CD4-positive, alpha-beta T cell (primary cell): Measurements from ENCODE around the gene FAM181A. TPM values are rescaled to one million over a fixed set of nuclear protein-coding genes. Genes with fewer than 3 reads are reported as not detected.

Experiments used
- ATAC-seq: fragments of 200-7000 bp; cut with Tn5 transposase; one replicate; pipeline ENCODE4 v1.10.0; 2022; ENCODE audit warnings: mild to moderate bottlenecking; ENCODE audit not compliant: poor library complexity
- CTCF ChIA-PET: fragments of 350-600 bp; sonication (Branson Sonifier 250); formaldehyde crosslinking; loops from one replicate; lab custom pipeline; 2021; ENCODE audit warnings: antibody characterized with exemption, inconsistent platforms; lab: Charles Lee
- POLR2A ChIA-PET: fragments of 350-600 bp; sonication (Branson Sonifier 250); formaldehyde crosslinking; loops from one replicate; lab custom pipeline; 2021; ENCODE audit warnings: antibody characterized with exemption, inconsistent platforms; lab: Charles Lee
- DNase-seq, 14 experiments: peaks; one replicate each; pipeline ENCODE4 v3.0.0-alpha.2; 2013 to 2020; ENCODE audit warnings: mixed read lengths in 2 of 14
- H3K27ac ChIP-seq, 2 donors: one replicate each; pipeline versions ENCODE4 v1.5.1 to v1.7.0; 2013; ENCODE audit warnings: low read length in 2 of 2, low read depth in 1 of 2, mild to moderate bottlenecking in 1 of 2
- H3K27me3 ChIP-seq, 2 experiments: 1 replicate in 1 of 2; 2 replicates in 1 of 2; pipeline versions ENCODE4 v1.6.1 to v1.7.0; 2013; ENCODE audit warnings: low read length in 2 of 2, control low read depth in 1 of 2, mild to moderate bottlenecking in 1 of 2, moderate library complexity in 1 of 2; ENCODE audit not compliant: insufficient read depth in 2 of 2, control insufficient read depth in 1 of 2
- H3K36me3 ChIP-seq: one replicate; pipeline ENCODE4 v1.6.1; 2013; ENCODE audit warnings: low read length, control low read depth; ENCODE audit not compliant: insufficient read depth
- H3K4me1 ChIP-seq: one replicate; pipeline ENCODE4 v1.6.1; 2013; ENCODE audit warnings: low read length, control low read depth; ENCODE audit not compliant: insufficient read depth
- H3K4me3 ChIP-seq: one replicate; pipeline ENCODE4 v1.5.1; 2013; ENCODE audit warnings: mild to moderate bottlenecking, low read length, moderate library complexity
- H3K9me3 ChIP-seq, 2 experiments: 1 replicate in 1 of 2; 2 replicates in 1 of 2; pipeline versions ENCODE4 v1.6.1 to v1.7.0; 2013; ENCODE audit warnings: low read length in 2 of 2, mild to moderate bottlenecking in 2 of 2, control low read depth in 1 of 2, moderate library complexity in 1 of 2; ENCODE audit not compliant: control insufficient read depth in 1 of 2, insufficient read depth in 1 of 2
- H3K27ac Mint-ChIP-seq: one replicate; pipeline ENCODE4 v1.8.0; 2020; ENCODE audit warnings: mixed read lengths
- H3K27me3 Mint-ChIP-seq: one replicate; pipeline ENCODE4 v1.8.0; 2021; ENCODE audit warnings: mixed read lengths
- H3K36me3 Mint-ChIP-seq: one replicate; pipeline ENCODE4 v1.8.0; 2021; ENCODE audit warnings: low read depth, mixed read lengths
- H3K4me1 Mint-ChIP-seq: one replicate; pipeline ENCODE4 v1.8.0; 2021; ENCODE audit warnings: low read depth, mixed read lengths
- H3K4me3 Mint-ChIP-seq: one replicate; pipeline ENCODE4 v1.8.0; 2020; ENCODE audit warnings: mild to moderate bottlenecking, mixed read lengths
- H3K9me3 Mint-ChIP-seq: one replicate; pipeline ENCODE4 v1.8.0; 2020; ENCODE audit warnings: mixed read lengths
- intact Hi-C, 2 experiments: fragments of 100-400 bp; cut with DNase I in 1 of 2; cut with micrococcal nuclease in 1 of 2; formaldehyde crosslinking; loops; one replicate each; pipeline versions ENCODE4 v1.15.1 to v1.9.0; 2023 to 2025; cut with DNase I, micrococcal nuclease
- total RNA-seq, 174 experiments: library from RNA in 2 of 174; stranded (reverse) in 2 of 174; gene quantifications; one replicate each; pipeline ENCODE4 v1.2.3 and lab custom pipeline; 2021 to 2026
- TF ChIP-seq, protein P1 (sequence below): fragments of 200-600 bp; IDR thresholded peaks from one replicate; pipeline ENCODE4 v1.8.0; 2022; ENCODE audit warnings: antibody characterized with exemption, mild to moderate bottlenecking

FAM181A gene
- total RNA-seq, 2 experiments from 2014 or later, result not detected

DNA sequence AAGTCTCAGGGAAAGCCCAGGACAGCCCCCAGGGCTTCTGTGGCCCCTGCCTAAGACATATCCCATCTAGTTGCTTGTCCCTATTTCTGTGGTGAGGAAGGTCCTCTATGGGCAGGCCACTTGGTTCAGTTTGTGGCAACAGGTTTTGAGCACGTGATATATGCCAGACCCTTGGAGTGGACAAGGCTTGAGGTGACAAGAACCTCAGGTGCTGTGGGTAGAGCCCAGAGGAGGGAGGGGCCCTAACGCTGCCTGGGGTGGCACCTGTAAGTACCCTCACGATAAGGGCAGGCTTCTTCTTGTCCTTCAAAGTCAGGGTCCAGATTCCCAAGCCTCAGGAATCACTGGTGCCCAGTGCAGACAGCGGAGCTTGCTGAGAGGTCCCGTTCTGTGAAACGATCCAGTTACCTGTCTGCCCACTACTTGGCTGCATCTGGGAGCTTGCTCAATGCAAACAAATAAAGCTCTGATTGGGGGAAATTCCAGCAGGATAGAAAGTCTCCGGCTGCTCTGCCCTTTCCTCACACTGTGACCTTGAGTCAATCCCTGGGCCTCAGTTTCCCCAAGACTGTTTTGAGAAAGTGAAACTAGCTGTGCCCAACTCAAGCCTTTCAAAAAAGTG, 47.7 kb upstream of the FAM181A start:
- Histone ChIP-seq H3K4me1 (no peaks in the 10 kb centered on the region), H3K27me3 (peaks cover 8 to 17% of the 10 kb centered on the region in 2 experiments), H3K9me3 (peaks cover 0 to 8% of the 10 kb centered on the region in 2 experiments), H3K27ac (no peak overlapping the region), H3K36me3 (no peaks in the 10 kb centered on the region), H3K4me3 (no peak overlapping the region)
- Mint-ChIP-seq H3K4me1 (no peaks in the 10 kb centered on the region), H3K9me3 (no peaks in the 10 kb centered on the region), H3K36me3 (no peaks in the 10 kb centered on the region), H3K4me3 (no peak overlapping the region), H3K27me3 (peaks cover 10% of the 10 kb centered on the region), H3K27ac (no peak overlapping the region)
- intact Hi-C loops, result no loop called here
- TF ChIP-seq, protein P1, sequence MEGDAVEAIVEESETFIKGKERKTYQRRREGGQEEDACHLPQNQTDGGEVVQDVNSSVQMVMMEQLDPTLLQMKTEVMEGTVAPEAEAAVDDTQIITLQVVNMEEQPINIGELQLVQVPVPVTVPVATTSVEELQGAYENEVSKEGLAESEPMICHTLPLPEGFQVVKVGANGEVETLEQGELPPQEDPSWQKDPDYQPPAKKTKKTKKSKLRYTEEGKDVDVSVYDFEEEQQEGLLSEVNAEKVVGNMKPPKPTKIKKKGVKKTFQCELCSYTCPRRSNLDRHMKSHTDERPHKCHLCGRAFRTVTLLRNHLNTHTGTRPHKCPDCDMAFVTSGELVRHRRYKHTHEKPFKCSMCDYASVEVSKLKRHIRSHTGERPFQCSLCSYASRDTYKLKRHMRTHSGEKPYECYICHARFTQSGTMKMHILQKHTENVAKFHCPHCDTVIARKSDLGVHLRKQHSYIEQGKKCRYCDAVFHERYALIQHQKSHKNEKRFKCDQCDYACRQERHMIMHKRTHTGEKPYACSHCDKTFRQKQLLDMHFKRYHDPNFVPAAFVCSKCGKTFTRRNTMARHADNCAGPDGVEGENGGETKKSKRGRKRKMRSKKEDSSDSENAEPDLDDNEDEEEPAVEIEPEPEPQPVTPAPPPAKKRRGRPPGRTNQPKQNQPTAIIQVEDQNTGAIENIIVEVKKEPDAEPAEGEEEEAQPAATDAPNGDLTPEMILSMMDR, result no peak
- ATAC-seq, result no peak
- DNase-seq, result no peak
- CTCF ChIA-PET, result interaction anchor here (1.5 kb wide), 1 partner anchor 9 kb away, joined by 3 read pairs; no protein-coding TSS in a partner anchor
- POLR2A ChIA-PET, result no interaction called here

- ChIA-PET POLR2A (no interaction called here), CTCF (interaction anchor here (1.5 kb wide), 1 partner anchor 10 kb away, joined by 3 read pairs; no protein-coding TSS in a partner anchor)
- H3K36me3 ChIP-seq, result no peaks in the 10 kb centered on the region
- no peaks in the 10 kb centered on the region for H3K36me3 Mint-ChIP-seq
- TF ChIP-seq, protein P1, result no peak
- no peak overlapping the region for H3K27ac ChIP-seq
- H3K27ac Mint-ChIP-seq, result no peak overlapping the region
- H3K27me3 Mint-ChIP-seq, result peaks cover 16% of the 10 kb centered on the region
- H3K27me3 ChIP-seq, result peaks cover 8 to 17% of the 10 kb centered on the region in 2 experiments
- H3K9me3 ChIP-seq, result peaks cover 0 to 5% of the 10 kb centered on the region in 2 experiments
- H3K4me3 ChIP-seq, result no peak overlapping the region
- H3K9me3 Mint-ChIP-seq, result no peaks in the 10 kb centered on the region
- ATAC-seq, result no peak
- no peaks in the 10 kb centered on the region for H3K4me1 Mint-ChIP-seq
- H3K4me3 Mint-ChIP-seq, result no peak overlapping the region
- H3K4me1 ChIP-seq, result no peaks in the 10 kb centered on the region
- DNase-seq, result no peak
- intact Hi-C loops, result no loop called here
Measured at GRCh38 chr14:93880021-93880820, 46.9 kb upstream of the FAM181A start.

- H3K9me3 ChIP-seq, result peaks cover 0 to 5% of the 10 kb centered on the region in 2 experiments
- peaks cover 30% of the 10 kb centered on the region for H3K27me3 Mint-ChIP-seq
- TF ChIP-seq, protein P1, result no peak
- no peaks in the 10 kb centered on the region for H3K4me1 ChIP-seq
- H3K27ac ChIP-seq, result no peak overlapping the region
- H3K9me3 Mint-ChIP-seq, result peaks cover 5% of the 10 kb centered on the region
- intact Hi-C loops, result no loop called here
- H3K4me3 ChIP-seq, result no peak overlapping the region
- ChIA-PET CTCF (no interaction called here), POLR2A (no interaction called here)
- no peaks in the 10 kb centered on the region for H3K4me1 Mint-ChIP-seq
- H3K27me3 ChIP-seq, result peaks cover 4 to 11% of the 10 kb centered on the region in 2 experiments
- H3K36me3 ChIP-seq, result no peaks in the 10 kb centered on the region
- H3K27ac Mint-ChIP-seq, result no peak overlapping the region
- ATAC-seq (no peak), DNase-seq (no peak)
- no peak overlapping the region for H3K4me3 Mint-ChIP-seq
- H3K36me3 Mint-ChIP-seq, result no peaks in the 10 kb centered on the region
Measured at GRCh38 chr14:93884950-93885349, 42.2 kb upstream of the FAM181A start.
